ENCODE data around the gene ATP13A5.

GRCh38 chr3:193225302-193226125 is 153.0 kb downstream of the ATP13A5 start:
- no peak for TF ChIP-seq CTCF (conservative IDR thresholded peaks at IDR 0.05; ENCODE audit: low read depth, low read length)
- no peak for TF ChIP-seq EZH2 (IDR thresholded peaks at IDR 0.05; ENCODE audit: borderline replicate concordance, low read depth, low read length, poor library complexity, severe bottlenecking)
